Measurements from ENCODE around the gene NUP210.

NUP210 gene

DNA sequence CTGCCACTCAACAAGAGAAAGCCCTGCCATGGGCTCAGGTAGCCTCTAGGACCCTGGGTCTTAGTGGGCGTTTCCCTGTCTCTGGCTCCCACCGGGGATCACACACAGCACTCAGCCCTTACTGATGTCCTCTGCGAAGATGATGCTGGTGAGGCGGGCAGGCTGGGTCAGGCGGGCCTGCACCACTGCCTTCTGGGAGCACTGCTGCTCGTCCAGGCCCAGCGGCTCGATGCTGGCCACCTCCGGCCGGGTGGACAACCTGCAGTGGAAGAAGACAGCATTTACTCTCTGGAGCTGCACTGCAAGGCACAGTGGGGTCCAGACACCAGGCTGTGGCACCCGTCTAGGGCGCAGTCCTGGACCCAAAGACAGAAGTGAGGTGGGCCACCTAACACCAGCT lies 20.5 kb downstream of the NUP210 start:
- Histone ChIP-seq H3K4me3 (ENCODE audit: low read depth, low read length) (no peak overlapping the region), H3K27me3 (replicated peaks) (no peaks in the 10 kb centered on the region), H3K36me3 (replicated peaks) (no peaks in the 10 kb centered on the region), H3K27ac (no peak overlapping the region)
- DNase-seq: no peak
- in situ Hi-C loops (cut with HindIII; ENCODE audit: low pct_ligation_motif_present, low sequenced_read_pairs): no loop called here
- TF ChIP-seq, protein P1, sequence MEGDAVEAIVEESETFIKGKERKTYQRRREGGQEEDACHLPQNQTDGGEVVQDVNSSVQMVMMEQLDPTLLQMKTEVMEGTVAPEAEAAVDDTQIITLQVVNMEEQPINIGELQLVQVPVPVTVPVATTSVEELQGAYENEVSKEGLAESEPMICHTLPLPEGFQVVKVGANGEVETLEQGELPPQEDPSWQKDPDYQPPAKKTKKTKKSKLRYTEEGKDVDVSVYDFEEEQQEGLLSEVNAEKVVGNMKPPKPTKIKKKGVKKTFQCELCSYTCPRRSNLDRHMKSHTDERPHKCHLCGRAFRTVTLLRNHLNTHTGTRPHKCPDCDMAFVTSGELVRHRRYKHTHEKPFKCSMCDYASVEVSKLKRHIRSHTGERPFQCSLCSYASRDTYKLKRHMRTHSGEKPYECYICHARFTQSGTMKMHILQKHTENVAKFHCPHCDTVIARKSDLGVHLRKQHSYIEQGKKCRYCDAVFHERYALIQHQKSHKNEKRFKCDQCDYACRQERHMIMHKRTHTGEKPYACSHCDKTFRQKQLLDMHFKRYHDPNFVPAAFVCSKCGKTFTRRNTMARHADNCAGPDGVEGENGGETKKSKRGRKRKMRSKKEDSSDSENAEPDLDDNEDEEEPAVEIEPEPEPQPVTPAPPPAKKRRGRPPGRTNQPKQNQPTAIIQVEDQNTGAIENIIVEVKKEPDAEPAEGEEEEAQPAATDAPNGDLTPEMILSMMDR (IDR thresholded peaks at IDR 0.05; ENCODE audit: low read depth, low read length, missing control alignments): no peak

DNA sequence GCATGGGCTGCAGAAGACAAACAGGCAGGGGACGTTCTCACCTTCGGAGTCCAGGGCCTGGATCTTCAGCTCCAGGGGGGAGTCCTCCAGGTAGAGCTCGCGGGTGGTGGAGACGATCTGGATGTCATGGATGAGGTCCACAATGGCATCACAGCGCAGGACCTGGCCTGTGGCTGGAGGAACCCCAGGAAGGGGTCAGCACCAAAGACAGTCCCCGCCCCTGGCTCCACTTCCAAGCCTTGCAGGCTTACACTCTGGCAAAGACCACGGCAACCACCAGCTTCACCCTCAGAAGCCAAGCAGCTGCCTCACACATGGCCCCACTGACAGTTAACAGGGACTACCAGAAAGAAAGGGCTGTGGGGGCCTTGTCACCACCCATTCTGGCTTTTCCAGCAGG lies 22.8 kb downstream of the NUP210 start:
- H3K4me3 ChIP-seq (ENCODE audit: low read depth, low read length): no peak overlapping the region
- no peaks in the 10 kb centered on the region for H3K36me3 ChIP-seq (replicated peaks)
- H3K27ac ChIP-seq: no peak overlapping the region
- DNase-seq: no peak
- in situ Hi-C loops (cut with HindIII; ENCODE audit: low pct_ligation_motif_present, low sequenced_read_pairs): no loop called here
- no peaks in the 10 kb centered on the region for H3K27me3 ChIP-seq (replicated peaks)
- TF ChIP-seq, protein P1 (IDR thresholded peaks at IDR 0.05; ENCODE audit: low read depth, low read length, missing control alignments): no peak

DNA sequence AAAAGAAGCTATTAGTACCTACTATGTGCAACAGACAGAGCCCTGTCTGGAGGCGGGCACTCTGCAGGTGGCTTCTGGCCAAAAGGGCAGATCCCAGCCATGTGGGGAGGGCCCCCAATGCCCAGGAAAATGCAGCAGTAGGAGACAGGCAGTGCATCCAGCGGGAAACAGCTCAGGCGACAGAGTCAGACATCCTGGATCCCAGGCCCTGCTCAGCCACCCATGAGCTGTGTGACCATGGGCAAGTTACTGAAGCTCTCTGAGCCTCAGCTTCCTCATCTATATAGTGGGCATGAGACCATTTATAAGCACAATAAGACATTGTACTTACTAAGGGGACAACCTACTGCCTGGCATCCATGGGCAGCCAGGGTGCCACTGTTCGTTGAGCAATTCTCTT lies 25.8 kb downstream of the NUP210 start:
- TF ChIP-seq, protein P1 (IDR thresholded peaks at IDR 0.05; ENCODE audit: low read depth, low read length, missing control alignments): no peak
- no peak overlapping the region for H3K27ac ChIP-seq
- H3K27me3 ChIP-seq (replicated peaks): no peaks in the 10 kb centered on the region
- H3K4me3 ChIP-seq (ENCODE audit: low read depth, low read length): no peak overlapping the region
- in situ Hi-C loops (cut with HindIII; ENCODE audit: low pct_ligation_motif_present, low sequenced_read_pairs): no loop called here
- no peak for DNase-seq
- H3K36me3 ChIP-seq (replicated peaks): no peaks in the 10 kb centered on the region

DNA sequence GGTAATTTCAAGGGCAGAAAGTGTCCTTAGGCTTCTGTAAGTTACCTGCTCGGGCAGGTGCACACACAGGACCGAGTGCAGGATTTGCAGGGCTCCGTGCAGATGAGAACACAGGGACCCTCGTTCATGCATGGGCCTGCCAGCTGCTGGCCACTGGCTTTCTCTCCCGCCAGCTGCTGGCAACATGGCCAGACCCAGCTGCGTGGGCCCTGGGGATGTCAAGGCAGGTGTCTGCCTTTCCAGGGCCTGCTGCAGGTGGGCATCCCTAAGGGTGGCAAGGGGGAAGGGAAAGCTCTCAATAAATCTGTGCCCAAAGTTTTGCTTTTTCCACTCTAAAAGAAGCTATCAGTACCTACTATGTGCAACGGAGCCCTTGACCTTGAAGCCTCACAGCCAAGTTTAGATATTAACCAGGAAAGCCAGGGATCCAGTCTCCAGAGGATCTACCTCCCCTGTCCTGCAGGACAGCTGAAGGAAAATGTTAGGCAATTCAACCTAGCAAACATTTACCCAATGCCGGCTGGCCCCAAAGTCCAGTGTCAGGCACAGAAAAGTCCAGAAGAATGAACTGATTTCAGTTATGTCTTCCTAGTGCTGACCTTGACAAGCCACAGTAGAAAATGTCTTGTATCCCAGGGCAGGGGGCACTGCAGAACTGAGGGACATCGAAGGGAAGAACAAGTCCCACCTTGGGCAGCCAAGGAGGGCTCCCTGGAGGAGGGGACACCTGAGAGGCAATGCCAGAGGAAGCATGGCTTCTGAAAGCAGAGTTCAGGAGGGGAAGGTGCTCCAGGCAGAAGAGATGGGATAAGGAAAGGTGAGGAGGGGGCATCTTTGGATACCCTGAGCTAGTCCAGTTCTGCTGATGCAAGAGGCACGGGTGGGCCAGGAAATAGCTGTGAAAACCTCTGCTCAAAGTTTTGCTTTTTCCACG lies 26.4 kb downstream of the NUP210 start:
- H3K4me3 ChIP-seq (ENCODE audit: low read depth, low read length): no peak overlapping the region
- in situ Hi-C loops (cut with HindIII; ENCODE audit: low pct_ligation_motif_present, low sequenced_read_pairs): no loop called here
- no peak overlapping the region for H3K27ac ChIP-seq
- TF ChIP-seq, protein P1 (IDR thresholded peaks at IDR 0.05; ENCODE audit: low read depth, low read length, missing control alignments): no peak
- no peak for DNase-seq
- no peaks in the 10 kb centered on the region for H3K36me3 ChIP-seq (replicated peaks)
- no peaks in the 10 kb centered on the region for H3K27me3 ChIP-seq (replicated peaks)

DNA sequence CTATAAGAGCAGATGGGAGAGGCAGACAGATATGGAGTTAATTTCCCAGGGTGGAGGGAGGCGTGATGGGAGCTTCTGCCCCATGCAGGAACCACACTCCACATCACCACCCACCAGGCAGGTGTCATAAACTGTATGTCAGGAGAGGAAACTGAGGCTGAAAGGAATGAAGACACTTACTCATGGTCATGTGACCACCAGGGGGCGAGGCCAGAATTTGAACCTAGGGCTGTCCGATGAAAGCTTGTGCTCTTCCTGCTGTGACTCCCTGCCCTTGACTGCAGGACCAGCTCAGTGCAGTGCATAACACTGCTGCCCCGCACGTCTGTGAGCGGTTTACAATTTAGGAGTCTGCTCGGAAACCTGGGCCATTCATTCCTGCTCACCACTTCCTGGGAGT lies 28.8 kb downstream of the NUP210 start:
- in situ Hi-C loops (cut with HindIII; ENCODE audit: low pct_ligation_motif_present, low sequenced_read_pairs): no loop called here
- Histone ChIP-seq H3K27ac (no peak overlapping the region), H3K27me3 (replicated peaks) (no peaks in the 10 kb centered on the region), H3K4me3 (ENCODE audit: low read depth, low read length) (no peak overlapping the region), H3K36me3 (replicated peaks) (no peaks in the 10 kb centered on the region)
- DNase-seq: no peak
- TF ChIP-seq, protein P1 (IDR thresholded peaks at IDR 0.05; ENCODE audit: low read depth, low read length, missing control alignments): no peak

Data from brain microvascular endothelial cell (primary cell).